Measurements from ENCODE around the gene ZNF221.

Gene ZNF221

GRCh38 chr19:44002566-44003460, 51.8 kb downstream of the ZNF221 start, which contains the start of gene ZNF230:
Gene ZNF230, plus strand, starts transcription at chr19:44002957. Its CDS starts 4,122 bp downstream, at chr19:44007079.
- H3K36me3 Mint-ChIP-seq, result peaks cover 39% of the 10 kb centered on the region
- H3K9me3 Mint-ChIP-seq, result peaks cover 24% of the 10 kb centered on the region
- ATAC-seq, result peak; percentile 96
- H3K27me3 Mint-ChIP-seq, result no peaks in the 10 kb centered on the region
- H3K4me1 Mint-ChIP-seq, result peaks cover 16% of the 10 kb centered on the region
- peak within 1 kb of the TSS; percentile 98 for H3K4me3 Mint-ChIP-seq
- peak within 1 kb of the TSS; percentile 93 for H3K27ac Mint-ChIP-seq

DNA sequence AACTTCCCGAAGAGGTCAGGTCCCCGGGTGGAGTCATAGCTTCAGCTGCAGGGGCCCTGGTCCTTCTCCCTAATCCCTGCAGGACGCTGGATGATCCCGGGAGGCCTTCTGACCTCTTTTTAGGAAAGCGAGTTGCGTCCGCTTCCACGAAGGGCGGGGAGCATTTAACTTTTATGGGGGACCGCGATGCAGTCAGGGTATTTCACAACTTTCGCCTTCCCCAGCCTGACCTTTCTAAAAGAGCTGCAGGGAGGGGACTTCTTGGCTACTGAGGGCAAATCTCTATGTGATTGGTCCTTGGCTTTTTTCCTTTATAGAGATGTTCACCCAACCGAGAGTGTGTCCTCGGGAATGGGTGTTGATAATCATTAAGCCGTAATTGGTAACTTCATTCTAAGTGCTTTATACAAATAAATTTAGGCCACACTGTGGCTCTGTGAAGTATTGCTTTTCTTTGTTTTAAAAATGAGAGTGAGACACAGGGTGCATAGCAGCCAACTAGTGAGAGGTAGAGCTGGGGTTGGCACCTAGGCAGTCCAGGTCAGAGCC, 52.5 kb downstream of the ZNF221 start:
- no peaks in the 10 kb centered on the region for H3K27me3 Mint-ChIP-seq
- H3K4me1 Mint-ChIP-seq, result peaks cover 16% of the 10 kb centered on the region
- H3K4me3 Mint-ChIP-seq, result peak overlapping the region; percentile 98
- peaks cover 18% of the 10 kb centered on the region for H3K9me3 Mint-ChIP-seq
- peak; percentile 67 for ATAC-seq
- H3K36me3 Mint-ChIP-seq, result peaks cover 39% of the 10 kb centered on the region
- peak overlapping the region; percentile 93 for H3K27ac Mint-ChIP-seq

DNA sequence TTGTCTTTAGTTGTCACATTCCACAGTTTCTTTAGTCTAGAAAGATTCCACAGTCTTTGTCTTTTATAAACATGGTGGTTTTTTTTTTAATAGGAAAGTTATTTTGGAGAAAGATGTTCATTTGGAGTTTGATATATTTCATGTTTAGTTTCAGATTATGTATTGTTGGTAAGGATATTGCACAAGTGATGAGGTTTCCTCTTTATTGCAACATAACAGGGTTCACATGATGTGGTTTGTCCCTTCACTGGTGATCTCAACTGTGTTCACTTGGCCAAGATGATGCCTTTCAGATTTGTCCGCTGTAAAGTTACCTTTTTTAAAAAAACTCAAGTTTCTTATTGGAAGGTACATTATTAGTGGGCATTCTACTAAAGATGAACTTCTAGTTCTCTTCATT, 54.9 kb downstream of the ZNF221 start:
- H3K4me1 Mint-ChIP-seq, result peaks cover 16% of the 10 kb centered on the region
- no peaks in the 10 kb centered on the region for H3K27me3 Mint-ChIP-seq
- no peak overlapping the region for H3K27ac Mint-ChIP-seq
- H3K36me3 Mint-ChIP-seq, result peaks cover 59% of the 10 kb centered on the region
- no peak overlapping the region for H3K4me3 Mint-ChIP-seq
- peaks cover 30% of the 10 kb centered on the region for H3K9me3 Mint-ChIP-seq
- no peak for ATAC-seq

DNA sequence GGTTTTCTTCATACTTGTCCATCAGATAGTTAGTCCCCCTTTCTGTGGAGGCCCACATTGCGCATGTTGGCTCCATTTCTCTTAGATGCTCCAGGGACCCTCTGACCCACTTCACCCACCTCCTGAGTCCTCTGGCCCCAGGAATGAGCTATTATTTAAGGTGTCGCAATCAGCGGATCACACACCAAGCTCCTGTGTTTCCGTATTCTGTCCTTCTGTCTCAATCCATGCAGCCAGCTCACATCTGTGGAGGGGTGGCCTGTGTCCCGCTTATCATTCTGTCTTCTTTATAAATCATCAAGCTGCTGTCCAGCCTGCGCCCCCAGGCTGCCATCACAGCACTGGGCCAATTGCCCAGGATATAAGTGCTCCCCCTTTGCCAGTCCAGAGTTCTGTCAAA, 56.4 kb downstream of the ZNF221 start:
- peaks cover 74% of the 10 kb centered on the region for H3K36me3 Mint-ChIP-seq
- H3K9me3 Mint-ChIP-seq, result peaks cover 35% of the 10 kb centered on the region
- H3K27me3 Mint-ChIP-seq, result no peaks in the 10 kb centered on the region
- peaks cover 10% of the 10 kb centered on the region for H3K4me1 Mint-ChIP-seq
- no peak for ATAC-seq
- no peak overlapping the region for H3K27ac Mint-ChIP-seq
- H3K4me3 Mint-ChIP-seq, result no peak overlapping the region

DNA sequence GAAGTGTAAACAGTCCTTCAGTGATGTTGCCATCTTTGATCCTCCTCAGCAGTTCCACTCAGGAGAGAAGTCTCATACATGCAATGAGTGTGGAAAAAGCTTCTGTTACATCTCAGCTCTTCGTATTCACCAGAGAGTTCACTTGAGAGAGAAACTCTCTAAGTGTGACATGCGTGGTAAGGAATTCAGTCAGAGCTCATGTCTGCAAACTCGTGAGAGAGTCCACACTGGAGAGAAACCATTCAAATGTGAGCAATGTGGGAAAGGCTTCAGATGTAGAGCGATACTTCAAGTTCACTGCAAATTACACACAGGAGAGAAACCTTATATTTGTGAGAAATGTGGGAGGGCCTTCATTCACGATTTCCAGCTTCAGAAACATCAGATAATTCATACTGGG, 59.4 kb downstream of the ZNF221 start:
- Mint-ChIP-seq H3K4me1 (no peaks in the 10 kb centered on the region), H3K27ac (no peak overlapping the region), H3K4me3 (no peak overlapping the region), H3K9me3 (peaks cover 42% of the 10 kb centered on the region), H3K36me3 (peaks cover 80% of the 10 kb centered on the region), H3K27me3 (no peaks in the 10 kb centered on the region)
- no peak for ATAC-seq
